H1 (cell line): ENCODE measurements around the gene BTBD9. TPM values are rescaled to one million over a fixed set of nuclear protein-coding genes. Genes with fewer than 3 reads are reported as not detected.

Source experiments
- CTCF ChIA-PET: fragments of 300-600 bp; sonication (Branson Sonifier 250); formaldehyde crosslinking; loops from one replicate; lab custom pipeline; 2021; ENCODE audit not compliant: partially characterized antibody; lab: Charles Lee
- POLR2A ChIA-PET: fragments of 300-600 bp; sonication (Branson Sonifier 250); formaldehyde crosslinking; loops from one replicate; lab custom pipeline; 2021; ENCODE audit warnings: inconsistent platforms; ENCODE audit not compliant: partially characterized antibody; lab: Charles Lee
- DNase-seq, 2 experiments: peaks; one replicate each; pipeline versions ENCODE4 v3.0.0 to v3.0.0-alpha.2; 2010 to 2022; ENCODE audit warnings: low spot score in 2 of 2, low read depth in 1 of 2, mixed read lengths in 1 of 2
- FAIRE-seq: peaks from 2 replicates; lab custom pipeline; 2011; peaks lifted over from hg19 to GRCh38; lab: Jason Lieb, UNC
- H2AFZ ChIP-seq: 2 replicates; pipeline ENCODE4 v1.8.1; 2012; ENCODE audit warnings: low read length, inconsistent platforms
- H2AK5ac ChIP-seq: 2 replicates; pipeline ENCODE4 v1.6.1; 2013; ENCODE audit warnings: low read depth, low read length
- H2BK120ac ChIP-seq: replicated peaks from 2 replicates; pipeline ENCODE3; 2013; ENCODE audit warnings: low read depth, low read length, inconsistent platforms
- H2BK12ac ChIP-seq: 2 replicates; pipeline ENCODE4 v1.6.1; 2013; ENCODE audit warnings: low read depth, low read length
- H2BK15ac ChIP-seq: 2 replicates; pipeline ENCODE4 v1.6.1; 2013; ENCODE audit warnings: low read length
- H2BK20ac ChIP-seq: 2 replicates; pipeline ENCODE4 v1.6.1; 2013; ENCODE audit warnings: low read length
- H2BK5ac ChIP-seq: 2 replicates; pipeline ENCODE4 v1.6.1; 2013; ENCODE audit warnings: low read depth, low read length
- H3K14ac ChIP-seq: 2 replicates; pipeline ENCODE4 v1.6.1; 2013; ENCODE audit warnings: inconsistent platforms; ENCODE audit not compliant: insufficient read length
- H3K18ac ChIP-seq: 2 replicates; pipeline ENCODE4 v1.6.1; 2013; ENCODE audit warnings: low read length; ENCODE audit errors: extremely low read depth
- H3K23ac ChIP-seq: 2 replicates; pipeline ENCODE4 v1.6.1; 2013; ENCODE audit warnings: inconsistent platforms; ENCODE audit not compliant: insufficient read length
- H3K23me2 ChIP-seq: 2 replicates; pipeline ENCODE4 v1.6.1; 2013; ENCODE audit warnings: low read depth, low read length
- H3K27ac ChIP-seq: 2 replicates; pipeline ENCODE4 v1.6.1; 2011; ENCODE audit warnings: low read depth, low read length, inconsistent platforms
- H3K27me3 ChIP-seq, 4 experiments: replicated peaks in 1 of 4; 1 replicate in 1 of 4; 2 replicates in 3 of 4; pipeline versions ENCODE4 v1.6.1 to v1.8.1; 2011 to 2013; ENCODE audit warnings: low read length in 3 of 4, mild to moderate bottlenecking in 3 of 4, inconsistent platforms in 2 of 4, mixed read lengths in 2 of 4, moderate library complexity in 1 of 4; ENCODE audit not compliant: control insufficient read depth in 3 of 4, insufficient read depth in 3 of 4; ENCODE audit errors: extremely low read depth in 1 of 4
- H3K36me3 ChIP-seq, 4 experiments: 2 replicates each; pipeline versions ENCODE4 v1.6.1 to v1.8.1; 2011 to 2013; ENCODE audit warnings: mild to moderate bottlenecking in 4 of 4, low read length in 3 of 4, moderate library complexity in 2 of 4, control low read depth in 1 of 4, inconsistent platforms in 1 of 4; ENCODE audit not compliant: insufficient read depth in 4 of 4, control insufficient read depth in 2 of 4
- H3K4ac ChIP-seq: replicated peaks from 2 replicates; pipeline ENCODE3; 2013; ENCODE audit warnings: low read length, low read depth, mixed read lengths, inconsistent platforms; ENCODE audit not compliant: insufficient read length
- H3K4me1 ChIP-seq, 4 experiments: replicated peaks in 1 of 4; 1 replicate in 1 of 4; 2 replicates in 3 of 4; pipeline versions ENCODE4 v1.6.1 to v1.8.1; 2011 to 2013; ENCODE audit warnings: low read length in 3 of 4, inconsistent platforms in 2 of 4, mixed read lengths in 1 of 4; ENCODE audit not compliant: insufficient read depth in 4 of 4, control insufficient read depth in 3 of 4
- H3K4me2 ChIP-seq, 2 experiments: 2 replicates each; pipeline versions ENCODE4 v1.6.1 to v1.8.1; 2011 to 2013; ENCODE audit warnings: low read depth in 2 of 2, low read length in 2 of 2, control low read depth in 1 of 2, inconsistent platforms in 1 of 2, mild to moderate bottlenecking in 1 of 2; ENCODE audit not compliant: insufficient read depth in 1 of 2
- H3K4me3 ChIP-seq, 4 experiments: fragments of 200-600, 300-600 bp in 1 of 4; sonication (generic), shearing (Covaris generic), sonication (Bioruptor Twin) in 1 of 4; 2 replicates each; pipeline versions ENCODE4 v1.5.1 to v1.8.1; 2011 to 2016; ENCODE audit warnings: low read length in 4 of 4, low read depth in 3 of 4, control low read depth in 2 of 4, inconsistent platforms in 2 of 4, mild to moderate bottlenecking in 2 of 4, mixed read lengths in 1 of 4, moderate library complexity in 1 of 4; ENCODE audit not compliant: insufficient read depth in 2 of 4; ENCODE audit errors: extremely low read depth in 1 of 4
- H3K56ac ChIP-seq: replicated peaks from 2 replicates; pipeline ENCODE3; 2013; ENCODE audit warnings: low read depth, mild to moderate bottlenecking, mixed read lengths, low read length, inconsistent platforms; ENCODE audit not compliant: insufficient read length
- H3K79me1 ChIP-seq: 2 replicates; pipeline ENCODE4 v1.6.1; 2013; ENCODE audit warnings: low read depth, low read length, control low read depth
- H3K79me2 ChIP-seq, 2 experiments: 2 replicates each; pipeline versions ENCODE4 v1.6.1 to v1.8.1; 2012 to 2013; ENCODE audit warnings: low read length in 2 of 2, mild to moderate bottlenecking in 2 of 2, inconsistent platforms in 1 of 2; ENCODE audit not compliant: insufficient read depth in 2 of 2, control insufficient read depth in 1 of 2
- H3K9ac ChIP-seq, 4 experiments: replicated peaks in 1 of 4; 1 replicate in 1 of 4; 2 replicates in 3 of 4; pipeline versions ENCODE4 v1.6.1 to v1.8.1; 2011 to 2013; ENCODE audit warnings: low read depth in 3 of 4, low read length in 3 of 4, control low read depth in 2 of 4, mild to moderate bottlenecking in 2 of 4, moderate library complexity in 2 of 4, inconsistent platforms in 1 of 4; ENCODE audit errors: extremely low read depth in 1 of 4
- H3K9me3 ChIP-seq, 2 experiments: 2 replicates each; pipeline versions ENCODE4 v1.6.1 to v1.8.1; 2012 to 2013; ENCODE audit warnings: mild to moderate bottlenecking in 2 of 2, moderate library complexity in 2 of 2, control low read depth in 1 of 2, inconsistent platforms in 1 of 2, low read depth in 1 of 2, low read length in 1 of 2, mixed read lengths in 1 of 2; ENCODE audit not compliant: insufficient read depth in 2 of 2
- H4K20me1 ChIP-seq, 2 experiments: replicated peaks in 1 of 2; 2 replicates each; pipeline versions ENCODE3 to v1.8.1; 2011 to 2013; ENCODE audit warnings: inconsistent platforms in 2 of 2, low read length in 2 of 2, mild to moderate bottlenecking in 1 of 2; ENCODE audit not compliant: insufficient read depth in 2 of 2, control insufficient read depth in 1 of 2
- H4K5ac ChIP-seq: 2 replicates; pipeline ENCODE4 v1.6.1; 2013; ENCODE audit warnings: low read length, low read depth, mixed read lengths, inconsistent platforms; ENCODE audit not compliant: insufficient read length
- H4K8ac ChIP-seq: 2 replicates; pipeline ENCODE4 v1.8.0; 2013; ENCODE audit warnings: mild to moderate bottlenecking, moderate library complexity, low read length, inconsistent platforms; ENCODE audit not compliant: insufficient read depth; ENCODE audit errors: extremely low read depth
- H4K91ac ChIP-seq: replicated peaks from 2 replicates; pipeline ENCODE3; 2013; ENCODE audit warnings: low read length, mixed read lengths, inconsistent platforms; ENCODE audit not compliant: insufficient read length
- ASH2L ChIP-seq: fragments of 200-600, 300-600 bp; sonication (generic); IDR thresholded peaks from one replicate; pipeline ENCODE4 v1.7.1; 2017; ENCODE audit warnings: low read length
- ATF2 ChIP-seq: IDR thresholded peaks from 2 replicates; pipeline ENCODE4 v1.6.1; 2012; ENCODE audit warnings: low read length, inconsistent platforms
- BCL11A ChIP-seq, 2 experiments: IDR thresholded peaks; one replicate each; pipeline ENCODE4 v1.6.1; 2011; ENCODE audit warnings: low read depth in 2 of 2, low read length in 2 of 2, mild to moderate bottlenecking in 2 of 2
- CHD1 ChIP-seq: IDR thresholded peaks from 2 replicates; pipeline ENCODE4 v1.6.1; 2012; ENCODE audit warnings: low read depth, low read length, improper control_type of control experiment
- EGR1 ChIP-seq: IDR thresholded peaks from 2 replicates; pipeline ENCODE4 v1.6.1; 2011; ENCODE audit warnings: low read depth, low read length, borderline replicate concordance
- KDM4A ChIP-seq: IDR thresholded peaks from one replicate; pipeline ENCODE4 v1.7.1; 2012; ENCODE audit warnings: low read depth, mild to moderate bottlenecking, moderate library complexity, low read length, inconsistent platforms; ENCODE audit not compliant: severe bottlenecking
- POLR2A ChIP-seq, 2 experiments: IDR thresholded peaks; 1 replicate in 1 of 2; 2 replicates in 1 of 2; pipeline ENCODE4 v1.6.1; 2011; ENCODE audit warnings: low read depth in 2 of 2, low read length in 2 of 2, mild to moderate bottlenecking in 2 of 2; ENCODE audit errors: control extremely low read depth in 1 of 2
- RNF2 ChIP-seq: fragments of 200-900, 300-1000 bp; sonication (generic); IDR thresholded peaks from 2 replicates; pipeline ENCODE4 v1.7.1; 2016; ENCODE audit warnings: borderline replicate concordance, low read depth, mild to moderate bottlenecking, antibody characterized with exemption, low read length; ENCODE audit not compliant: poor library complexity, severe bottlenecking; ENCODE audit errors: missing control alignments
- TAF1 ChIP-seq: IDR thresholded peaks from 2 replicates; pipeline ENCODE4 v1.6.1; 2011; ENCODE audit warnings: mild to moderate bottlenecking, low read depth, low read length
- WGBS, 2 experiments: shearing (Covaris generic) in 1 of 2; methylation state at CpG; one replicate each; pipeline versions ENCODE4 v1.1.6 to v1.1.7; 2013 to 2015; ENCODE audit warnings: low lambda C conversion rate in 2 of 2, mixed read lengths in 2 of 2, inconsistent platforms in 1 of 2, low coverage in 1 of 2, missing lambda C conversion rate in 1 of 2; ENCODE audit not compliant: insufficient replicate concordance in 2 of 2, insufficient coverage in 1 of 2, insufficient read length in 1 of 2; ENCODE audit errors: extremely low coverage in 1 of 2, missing lambda C conversion rate in 1 of 2; 5-methylcytosine and 5-hydroxymethylcytosine counted together
- polyA plus RNA-seq, 7 experiments: library from polyadenylated mRNA; depleted of rRNA in 3 of 7; stranded (reverse) in 5 of 7; unstranded in 2 of 7; fragments of >200 nt in 5 of 7; fragments of 200-250 nt in 2 of 7; gene quantifications; 1 replicate in 5 of 7; 2 replicates in 1 of 7; 4 replicates in 1 of 7; pipeline versions ENCODE4 v1.2.1 to v1.2.3, GENCODE V29; 2011 to 2013; ENCODE audit warnings: missing spikeins in 2 of 7, mixed read lengths in 2 of 7
- total RNA-seq: library from RNA; stranded (reverse); fragmentation: NEBNext Ultra II Directional; extraction: Animal tissue kit (Norgen Biotek cat#: 25700); gene quantifications from 2 replicates; pipeline ENCODE4 v1.2.1, GENCODE V29; 2021

Gene BTBD9
- total and polyA plus RNA-seq, 2 of the 8 experiments (the other 6 are each of a cell fraction or from before 2014, with no cell fraction given), result 0.92 to 4.1 TPM

- no peak for DNase-seq
- H3K9ac ChIP-seq, result no peak overlapping the region
- H3K79me2 ChIP-seq, result no peaks in the 10 kb centered on the region
- no peaks in the 10 kb centered on the region for H4K20me1 ChIP-seq
- no peak overlapping the region for H2AFZ ChIP-seq
- no peak overlapping the region for H2BK12ac ChIP-seq
- H3K14ac ChIP-seq, result no peak overlapping the region
- no peaks in the 10 kb centered on the region for H3K79me1 ChIP-seq
- peaks cover 0 to 4% (median 0%) of the 10 kb centered on the region in 4 experiments; a peak in 2 of 7 replicates for H3K4me1 ChIP-seq
- CTCF ChIA-PET, result interaction anchor here (0.7 to 3.3 kb wide), 5 partner anchors 12 to 531 kb away, joined by 3 to 13 read pairs (median 4); no protein-coding TSS in a partner anchor
- 77% methylated on average over 5 of the region's 5 CpGs; no CpG with 5 or more reads in 1 of the 2 experiments for WGBS, 2 experiments
- H2BK20ac ChIP-seq, result no peak overlapping the region
- H4K5ac ChIP-seq, result no peak overlapping the region
- no peak overlapping the region for H3K27ac ChIP-seq
- H4K91ac ChIP-seq, result no peak overlapping the region
- TF ChIP-seq BCL11A (IDR thresholded peaks at IDR 0.05; ENCODE audit: low read depth in 2 of 2, low read length in 2 of 2) (no peak), KDM4A (no peak), POLR2A (IDR thresholded peaks at IDR 0.05; ENCODE audit: control extremely low read depth in 1 of 2, low read depth in 2 of 2, low read length in 2 of 2) (no peak), RNF2 (no peak), CHD1 (no peak), ASH2L (no peak), EGR1 (no peak), TAF1 (no peak), ATF2 (no peak)
- TF ChIP-seq, all 59 proteins: peak for 0
- no peaks in the 10 kb centered on the region for H3K36me3 ChIP-seq
- H3K18ac ChIP-seq, result no peak overlapping the region
- FAIRE-seq, result no peak
- H4K8ac ChIP-seq, result no peak overlapping the region
- no peak overlapping the region for H2BK120ac ChIP-seq
- H2BK15ac ChIP-seq, result no peak overlapping the region
- H3K23ac ChIP-seq, result no peak overlapping the region
- no peak overlapping the region for H3K4me2 ChIP-seq
- no peak overlapping the region for H2AK5ac ChIP-seq
- H3K27me3 ChIP-seq, result no peaks in the 10 kb centered on the region
- no peak overlapping the region for H2BK5ac ChIP-seq
- H3K4me3 ChIP-seq, result no peak overlapping the region
- H3K56ac ChIP-seq, result no peak overlapping the region
- no peaks in the 10 kb centered on the region; the same call in 1 of the 2 replicates for H3K23me2 ChIP-seq
- POLR2A ChIA-PET, result no interaction called here
- no peak overlapping the region for H3K4ac ChIP-seq
- no peaks in the 10 kb centered on the region for H3K9me3 ChIP-seq
These were observed 140.1 kb downstream of the BTBD9 start for GRCh38 chr6:38499529-38500096.
